HUDEP-2 (cell line): ENCODE data around the gene GANC.
"Not testable (repeated sequence)": the region's sequence is repeated elsewhere in the genome, so short reads cannot be mapped to it uniquely, and the experiment has no call there.

Experiments
- DNase-seq, 76 experiments: peaks; one replicate each; lab custom pipeline; 2025; ENCODE audit not compliant: unreplicated experiment in 76 of 76; lab: John Stamatoyannopoulos, UW

GANC gene

DNA sequence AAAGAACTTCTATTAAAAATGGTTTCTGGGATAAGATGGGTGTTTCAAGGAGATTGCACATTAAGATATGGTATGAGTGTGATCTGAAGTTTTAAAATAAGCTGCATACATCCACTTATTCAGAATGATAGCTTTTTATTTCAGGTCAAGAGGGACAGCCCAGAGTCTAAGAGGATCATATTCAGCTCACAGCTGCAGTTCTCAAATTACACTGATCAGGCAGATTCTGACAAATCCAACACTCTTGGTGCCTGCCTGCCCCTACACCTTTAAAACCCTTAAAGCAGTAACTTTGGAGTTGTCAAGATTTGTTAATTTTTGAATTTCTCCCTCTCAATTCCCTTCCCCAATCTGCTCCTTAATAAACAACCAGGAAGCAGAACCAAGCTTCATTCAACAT, 9.3 kb downstream of the GANC start:
- DNase-seq = no peak

GRCh38 chr15:42282926-42283325, 9.9 kb downstream of the GANC start:
- DNase-seq = no peak

- DNase-seq = no peak
Measured at GRCh38 chr15:42283671-42284070, 10.7 kb downstream of the GANC start.

- DNase-seq = no peak
Measured at GRCh38 chr15:42284551-42284950, 11.6 kb downstream of the GANC start.

DNA sequence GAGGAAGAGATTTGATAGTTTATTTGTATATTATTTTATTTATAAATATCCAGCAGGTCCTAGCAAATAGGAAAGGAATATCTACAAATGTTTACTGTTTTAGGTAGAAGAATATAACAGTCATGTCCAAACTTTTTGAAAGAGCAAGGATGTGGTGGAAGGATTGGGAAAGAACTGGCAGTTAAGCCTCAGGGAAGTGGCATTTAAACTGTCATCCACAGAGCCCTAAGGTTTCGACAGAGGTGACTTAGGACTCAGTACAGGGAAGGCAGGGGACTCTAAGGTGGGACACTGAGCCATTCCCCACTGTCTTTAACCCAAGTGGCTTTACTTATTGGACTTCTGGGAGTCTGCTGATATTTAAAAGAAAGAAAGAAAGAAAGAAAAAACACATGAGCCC, 12.0 kb downstream of the GANC start:
- DNase-seq = no peak

GRCh38 chr15:42286445-42287029, 13.5 kb downstream of the GANC start:
- DNase-seq = peak in 1 of 76 experiments; percentile 34

GRCh38 chr15:42287931-42288330, 14.9 kb downstream of the GANC start:
- no peak for DNase-seq

DNA sequence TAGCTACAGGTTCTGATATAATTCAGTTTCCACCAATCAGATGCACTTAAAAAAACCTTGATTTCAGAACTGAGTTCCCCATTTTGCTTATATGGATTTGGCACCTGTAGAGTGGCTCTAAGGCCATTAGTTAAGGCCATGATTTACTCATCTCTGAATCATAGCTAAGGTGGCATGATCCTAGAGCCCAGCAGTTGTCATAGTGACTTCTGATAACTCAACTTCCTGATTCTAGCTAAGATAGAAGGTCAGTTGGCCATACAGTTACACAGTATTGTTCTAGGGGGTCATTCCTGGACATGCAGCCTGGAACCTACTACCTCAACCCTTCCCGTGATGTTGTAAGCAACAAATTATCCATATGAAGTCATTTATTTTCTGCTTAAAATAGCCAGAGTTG, 16.2 kb downstream of the GANC start:
- no peak for DNase-seq

DNA sequence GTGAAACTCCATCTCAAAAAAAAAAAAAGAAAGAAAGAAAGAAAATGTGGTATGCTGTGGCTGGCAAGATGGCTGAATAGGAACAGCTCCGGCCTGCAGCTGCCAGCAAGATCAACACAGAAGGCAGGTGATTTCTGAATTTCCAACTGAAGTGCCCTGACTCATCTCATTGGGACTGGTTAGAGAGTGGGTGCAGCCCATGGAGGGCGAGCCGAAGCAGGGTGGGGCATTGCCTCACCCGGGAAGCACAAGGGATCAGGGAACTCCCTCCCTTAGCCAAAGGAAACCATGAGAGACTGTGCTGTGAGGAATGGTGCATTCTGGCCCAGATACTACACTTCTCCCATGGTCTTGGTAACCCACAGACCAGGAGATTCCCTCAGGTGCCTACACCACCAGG, 28.0 kb downstream of the GANC start:
- DNase-seq = not testable (repeated sequence)

GRCh38 chr15:42306681-42307080, 33.7 kb downstream of the GANC start:
- no peak for DNase-seq

- DNase-seq = no peak
Measured at GRCh38 chr15:42313463-42313862, 40.5 kb downstream of the GANC start.

GRCh38 chr15:42314818-42315217, 41.8 kb downstream of the GANC start:
- no peak for DNase-seq

DNA sequence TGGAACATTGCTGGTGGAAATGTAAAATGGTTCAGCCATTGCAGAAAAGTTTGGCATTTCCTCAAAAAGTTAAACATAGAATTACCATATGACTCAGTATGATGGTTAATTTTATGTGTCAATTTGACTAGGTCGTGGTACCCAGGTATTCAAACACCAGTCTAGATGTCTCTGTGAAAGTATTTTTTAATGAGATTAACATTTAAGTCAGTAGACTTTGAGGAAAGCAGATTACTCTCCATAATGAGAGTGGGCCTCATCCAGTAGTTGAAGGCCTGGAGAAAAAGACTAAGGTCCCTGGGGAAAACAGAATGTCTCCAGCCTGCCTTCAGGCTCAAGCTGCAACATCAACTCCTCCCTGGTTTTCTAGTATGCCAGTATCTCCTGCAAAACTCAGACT, 42.5 kb downstream of the GANC start:
- no peak for DNase-seq

DNA sequence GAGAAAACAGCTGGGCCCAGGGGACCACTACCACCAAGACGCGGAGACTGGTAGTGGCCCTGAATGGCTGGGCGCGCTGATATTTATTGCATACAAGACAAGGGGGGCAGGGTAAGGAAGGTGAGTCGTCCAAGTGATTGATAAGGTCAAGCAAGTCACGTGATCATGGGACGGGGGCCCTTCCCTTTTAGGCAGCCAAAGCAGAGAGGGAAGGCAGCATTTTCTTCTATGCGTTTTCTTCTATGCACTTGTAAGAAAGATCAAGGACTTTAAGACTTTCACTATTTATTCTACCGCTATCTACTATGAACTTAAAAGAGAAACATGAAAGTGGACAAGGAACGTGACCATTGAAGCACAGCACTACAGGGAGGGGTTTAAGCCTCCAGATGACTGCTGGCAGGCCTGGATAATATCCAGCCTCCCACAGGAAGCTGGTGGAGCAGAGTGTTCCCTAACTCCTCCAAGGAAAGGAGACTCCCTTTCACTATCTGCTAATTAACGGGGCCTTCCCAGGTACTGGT, 43.3 kb downstream of the GANC start:
- not testable (repeated sequence) for DNase-seq

DNA sequence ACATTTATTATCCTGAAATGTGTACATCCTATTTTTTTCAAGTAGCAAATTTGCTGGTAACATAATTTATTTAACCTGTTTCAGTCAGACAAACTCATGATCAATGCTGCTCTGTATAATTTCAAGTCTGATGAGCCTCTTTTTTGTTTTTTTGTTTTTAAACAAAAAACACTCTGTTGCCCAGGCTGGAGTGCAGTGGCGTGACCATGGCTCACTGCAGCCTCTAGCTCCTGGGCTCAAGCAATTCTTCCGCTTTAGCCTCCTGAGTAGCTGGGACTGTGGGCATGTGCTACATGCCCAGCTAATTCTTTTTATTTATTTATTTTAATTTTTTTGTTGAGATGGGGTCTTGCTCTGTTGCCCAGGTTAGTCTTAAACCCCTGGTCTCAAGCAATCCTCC, 46.2 kb downstream of the GANC start:
- DNase-seq = no peak

DNA sequence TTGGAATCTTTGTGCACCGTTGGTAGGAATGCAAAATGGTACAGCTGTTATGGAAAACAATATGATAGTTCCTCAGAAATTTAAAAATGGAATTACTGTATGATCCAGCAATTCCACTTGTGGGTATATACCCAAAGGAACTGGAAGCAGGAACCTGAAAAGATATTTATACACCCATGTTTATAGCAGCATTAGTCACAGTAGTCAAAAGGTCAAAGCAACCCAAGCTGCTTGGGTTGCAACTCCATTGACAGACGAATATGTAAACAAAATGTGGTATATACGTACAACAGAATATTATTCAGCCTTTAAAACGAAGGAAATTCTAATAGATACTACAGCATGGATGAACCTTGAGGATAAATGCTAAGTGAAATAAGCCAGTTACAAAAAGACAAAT, 51.3 kb downstream of the GANC start:
- no peak for DNase-seq

DNA sequence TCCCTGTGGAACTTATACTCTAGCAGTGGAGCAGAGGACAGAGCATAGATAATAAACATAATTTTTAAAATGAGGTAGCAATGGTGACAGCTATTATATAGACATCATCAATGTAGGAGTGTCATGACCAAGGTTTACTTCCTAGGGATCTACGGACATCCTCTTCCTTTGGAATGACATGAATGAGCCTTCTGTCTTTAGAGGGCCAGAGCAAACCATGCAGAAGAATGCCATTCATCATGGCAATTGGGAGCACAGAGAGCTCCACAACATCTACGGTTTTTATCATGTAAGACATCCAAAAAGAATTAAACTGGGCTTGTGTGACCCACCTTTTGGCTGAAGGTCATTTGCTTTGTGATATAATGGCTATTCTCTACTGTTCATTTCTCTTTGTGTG, 56.2 kb downstream of the GANC start:
- DNase-seq = no peak

DNA sequence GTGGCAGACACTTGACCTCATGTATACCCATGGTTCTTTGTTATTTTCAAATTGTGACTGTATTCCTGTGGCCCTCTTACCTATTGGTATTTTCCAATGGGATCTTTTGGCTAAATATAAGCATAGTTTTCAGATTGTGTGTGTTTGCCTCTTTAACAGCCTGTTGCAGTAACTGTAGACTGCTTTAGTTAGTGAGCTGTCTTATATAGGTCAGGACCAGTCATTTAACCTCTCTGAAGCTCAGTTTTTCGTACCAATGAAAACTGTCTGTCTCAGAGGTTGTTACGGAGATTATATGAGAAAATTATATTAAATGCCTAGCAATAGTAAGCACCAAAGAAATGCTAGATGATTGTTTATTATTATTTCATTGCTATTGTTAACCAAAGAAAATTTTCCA, 57.0 kb downstream of the GANC start:
- no peak for DNase-seq

DNA sequence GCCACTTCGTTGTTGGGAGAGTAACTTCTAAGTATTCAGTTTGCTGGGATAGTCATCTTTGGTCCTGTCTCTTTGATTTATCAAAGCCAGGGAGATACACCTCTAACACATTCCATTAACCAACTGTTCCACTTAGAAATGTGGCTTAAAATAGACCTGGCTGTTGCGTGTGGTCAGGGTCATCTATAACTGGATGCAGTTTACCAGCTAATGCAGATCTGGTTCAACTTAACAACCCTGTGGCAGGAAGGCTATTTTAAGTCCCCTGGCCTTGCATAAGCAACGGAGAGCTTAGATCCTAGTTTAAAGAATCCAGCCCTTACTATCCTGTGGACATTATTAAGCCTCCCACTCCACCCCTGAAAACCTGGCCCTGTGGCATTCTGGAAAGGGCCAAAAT, 58.2 kb downstream of the GANC start:
- no peak for DNase-seq

- DNase-seq = no peak
Measured at GRCh38 chr15:42332331-42332730, 59.3 kb downstream of the GANC start.

DNA sequence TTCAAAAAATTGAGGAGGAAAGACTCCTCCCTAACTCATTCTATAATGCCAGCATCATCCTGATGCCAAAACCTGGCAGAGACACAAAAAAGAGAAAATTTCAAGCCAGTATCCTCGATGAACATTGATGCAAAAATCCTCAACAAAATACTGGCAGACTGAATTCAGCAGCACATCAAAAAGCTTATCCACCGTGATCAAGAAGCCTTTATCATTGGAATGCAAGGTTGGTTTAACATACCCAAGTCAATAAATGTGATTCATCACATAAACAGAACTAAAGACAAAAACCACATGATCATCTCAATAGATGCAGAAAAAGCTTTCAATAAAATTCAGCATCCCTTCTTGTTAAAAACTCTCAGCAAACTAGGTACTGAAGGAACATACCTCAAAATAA, 62.1 kb downstream of the GANC start:
- DNase-seq = no peak

DNA sequence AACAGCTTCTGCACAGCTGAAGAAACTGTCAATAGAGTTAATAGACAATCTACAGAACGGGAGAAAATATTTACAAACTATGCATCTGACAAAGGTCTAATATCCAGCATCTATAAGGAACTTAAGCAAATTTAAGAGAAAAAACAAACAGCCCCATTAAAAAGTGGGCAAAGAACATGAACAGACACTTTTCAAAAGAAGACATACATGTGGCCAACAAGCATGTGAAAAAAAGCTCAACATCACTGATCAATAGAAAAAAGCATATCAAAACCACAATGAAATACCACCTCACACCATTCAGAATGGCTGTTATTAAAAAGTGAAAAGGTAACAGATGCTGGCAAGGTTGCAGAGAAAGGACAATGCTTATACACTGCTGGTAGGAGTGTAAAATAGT, 63.6 kb downstream of the GANC start:
- DNase-seq = not testable (repeated sequence)

- not testable (repeated sequence) for DNase-seq
Measured at GRCh38 chr15:42337104-42337503, 64.1 kb downstream of the GANC start.
